Glutamatergic neuron (in vitro differentiated cells): Measurements from ENCODE around the gene RASGRP3. TPM values are rescaled to one million over a fixed set of nuclear protein-coding genes. Genes with fewer than 3 reads are reported as not detected.

Experiments
- DNase-seq: peaks from one replicate; pipeline ENCODE4 v3.0.0; 2022
- H3K27ac Mint-ChIP-seq: one replicate; pipeline ENCODE4 v1.8.0; 2020; ENCODE audit warnings: mild to moderate bottlenecking, mixed read lengths, inconsistent platforms; ENCODE audit not compliant: unreplicated experiment
- H3K27me3 Mint-ChIP-seq: one replicate; pipeline ENCODE4 v1.8.0; 2020; ENCODE audit warnings: mild to moderate bottlenecking, moderate library complexity, mixed read lengths, inconsistent platforms; ENCODE audit not compliant: unreplicated experiment
- H3K36me3 Mint-ChIP-seq: one replicate; pipeline ENCODE4 v1.8.0; 2020; ENCODE audit warnings: mild to moderate bottlenecking, mixed read lengths, inconsistent platforms; ENCODE audit not compliant: unreplicated experiment
- H3K4me1 Mint-ChIP-seq: one replicate; pipeline ENCODE4 v1.8.0; 2020; ENCODE audit warnings: mild to moderate bottlenecking, low read depth, mixed read lengths, inconsistent platforms; ENCODE audit not compliant: unreplicated experiment
- H3K4me3 Mint-ChIP-seq: one replicate; pipeline ENCODE4 v1.8.0; 2020; ENCODE audit warnings: mild to moderate bottlenecking, mixed read lengths, inconsistent platforms; ENCODE audit not compliant: unreplicated experiment
- H3K9me3 Mint-ChIP-seq: one replicate; pipeline ENCODE4 v1.8.0; 2020; ENCODE audit warnings: mild to moderate bottlenecking, moderate library complexity, mixed read lengths, inconsistent platforms; ENCODE audit not compliant: unreplicated experiment
- total RNA-seq: library from RNA; stranded (reverse); fragmentation: NEBNext Ultra II Directional; extraction: Animal tissue kit (Norgen Biotek cat#: 25700); gene quantifications from one replicate; pipeline ENCODE4 v1.2.1, GENCODE V29; 2021; ENCODE audit not compliant: unreplicated experiment
- TF ChIP-seq, protein P1 (sequence below): fragments of 200-600 bp; sonication (generic); IDR thresholded peaks from one replicate; pipeline ENCODE4 v1.5.0; 2021; ENCODE audit not compliant: partially characterized antibody, unreplicated experiment

RASGRP3 gene
- total RNA-seq, 1 donor from 2014 or later, result not detected

- peaks cover 2% of the 10 kb centered on the region for H3K27me3 Mint-ChIP-seq
- TF ChIP-seq, protein P1, sequence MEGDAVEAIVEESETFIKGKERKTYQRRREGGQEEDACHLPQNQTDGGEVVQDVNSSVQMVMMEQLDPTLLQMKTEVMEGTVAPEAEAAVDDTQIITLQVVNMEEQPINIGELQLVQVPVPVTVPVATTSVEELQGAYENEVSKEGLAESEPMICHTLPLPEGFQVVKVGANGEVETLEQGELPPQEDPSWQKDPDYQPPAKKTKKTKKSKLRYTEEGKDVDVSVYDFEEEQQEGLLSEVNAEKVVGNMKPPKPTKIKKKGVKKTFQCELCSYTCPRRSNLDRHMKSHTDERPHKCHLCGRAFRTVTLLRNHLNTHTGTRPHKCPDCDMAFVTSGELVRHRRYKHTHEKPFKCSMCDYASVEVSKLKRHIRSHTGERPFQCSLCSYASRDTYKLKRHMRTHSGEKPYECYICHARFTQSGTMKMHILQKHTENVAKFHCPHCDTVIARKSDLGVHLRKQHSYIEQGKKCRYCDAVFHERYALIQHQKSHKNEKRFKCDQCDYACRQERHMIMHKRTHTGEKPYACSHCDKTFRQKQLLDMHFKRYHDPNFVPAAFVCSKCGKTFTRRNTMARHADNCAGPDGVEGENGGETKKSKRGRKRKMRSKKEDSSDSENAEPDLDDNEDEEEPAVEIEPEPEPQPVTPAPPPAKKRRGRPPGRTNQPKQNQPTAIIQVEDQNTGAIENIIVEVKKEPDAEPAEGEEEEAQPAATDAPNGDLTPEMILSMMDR, result no peak
- H3K4me1 Mint-ChIP-seq, result no peaks in the 10 kb centered on the region
- no peaks in the 10 kb centered on the region for H3K36me3 Mint-ChIP-seq
- H3K27ac Mint-ChIP-seq, result no peak overlapping the region
- DNase-seq, result no peak
- H3K9me3 Mint-ChIP-seq, result no peaks in the 10 kb centered on the region
- no peak overlapping the region for H3K4me3 Mint-ChIP-seq
Measured at GRCh38 chr2:33432871-33433270, 43.6 kb upstream of the RASGRP3 start.

- Mint-ChIP-seq H3K27ac (no peak overlapping the region), H3K27me3 (peaks cover 2% of the 10 kb centered on the region), H3K4me1 (no peaks in the 10 kb centered on the region), H3K4me3 (no peak overlapping the region), H3K36me3 (no peaks in the 10 kb centered on the region), H3K9me3 (no peaks in the 10 kb centered on the region)
- no peak for DNase-seq
- TF ChIP-seq, protein P1, result no peak
Measured at GRCh38 chr2:33433279-33434235, 42.9 kb upstream of the RASGRP3 start.

DNA sequence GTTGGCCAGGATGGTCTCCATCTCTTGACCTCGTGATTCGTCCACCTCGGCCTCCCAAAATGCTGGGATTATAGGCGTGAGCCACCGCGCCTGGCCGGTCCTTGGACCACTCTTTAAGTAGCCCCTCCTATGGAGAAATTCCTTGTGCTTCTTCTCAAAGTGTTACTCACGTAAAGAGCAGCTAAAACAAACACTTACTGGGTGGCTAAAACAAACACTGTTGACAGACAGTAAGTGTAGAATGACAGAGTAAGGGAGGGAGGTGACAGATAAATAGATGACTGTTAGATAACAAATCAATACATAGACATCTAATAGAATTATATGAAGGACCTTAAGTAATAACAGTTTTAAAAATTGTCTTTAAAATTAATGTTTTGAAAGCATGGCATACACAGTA, 40.9 kb upstream of the RASGRP3 start:
- H3K9me3 Mint-ChIP-seq, result no peaks in the 10 kb centered on the region

DNA sequence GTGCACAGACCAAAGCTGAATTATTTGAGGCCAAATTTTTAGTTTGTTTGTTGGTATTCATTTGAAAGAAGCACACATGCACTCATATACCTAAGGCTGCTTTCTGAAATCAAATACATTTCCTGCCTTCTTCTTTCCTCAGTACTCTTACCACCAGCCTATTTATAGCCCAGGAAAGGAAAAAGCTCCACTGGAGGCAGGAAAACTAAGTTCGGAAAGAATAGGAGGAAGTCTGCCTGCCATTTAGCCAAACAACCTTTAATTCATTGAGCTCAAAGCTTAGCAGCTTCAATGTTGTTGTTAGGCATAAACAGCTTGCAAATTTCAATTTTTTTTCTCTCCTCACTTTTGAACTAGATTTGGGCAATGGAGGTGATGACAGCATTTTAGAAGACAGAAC, 40.4 kb upstream of the RASGRP3 start:
- Mint-ChIP-seq H3K27me3 (peaks cover 2% of the 10 kb centered on the region), H3K36me3 (no peaks in the 10 kb centered on the region), H3K4me3 (no peak overlapping the region), H3K4me1 (no peaks in the 10 kb centered on the region), H3K27ac (no peak overlapping the region), H3K9me3 (no peaks in the 10 kb centered on the region)
- DNase-seq, result no peak
- TF ChIP-seq, protein P1, result no peak

More for the DNA sequence above, 40.9 kb upstream of the RASGRP3 start:
- no peak overlapping the region for H3K4me3 Mint-ChIP-seq
- H3K27ac Mint-ChIP-seq, result no peak overlapping the region
- no peaks in the 10 kb centered on the region for H3K4me1 Mint-ChIP-seq
- peaks cover 2% of the 10 kb centered on the region for H3K27me3 Mint-ChIP-seq
- H3K36me3 Mint-ChIP-seq, result no peaks in the 10 kb centered on the region
- TF ChIP-seq, protein P1, result no peak
- no peak for DNase-seq

- TF ChIP-seq, protein P1, result no peak
- H3K27ac Mint-ChIP-seq, result no peak overlapping the region
- no peaks in the 10 kb centered on the region for H3K4me1 Mint-ChIP-seq
- H3K36me3 Mint-ChIP-seq, result no peaks in the 10 kb centered on the region
- peaks cover 2% of the 10 kb centered on the region for H3K27me3 Mint-ChIP-seq
- no peak overlapping the region for H3K4me3 Mint-ChIP-seq
- no peak for DNase-seq
- no peaks in the 10 kb centered on the region for H3K9me3 Mint-ChIP-seq
Measured at GRCh38 chr2:33437297-33437696, 39.2 kb upstream of the RASGRP3 start.
